Epithelial cell of esophagus (primary cell): ENCODE measurements around the gene PPP1R14B.

ENCODE experiments used
- DNase-seq: peaks from one replicate; pipeline ENCODE4 v3.0.0; 2010; ENCODE audit warnings: low read depth
- H3K4me3 ChIP-seq: 2 replicates; pipeline ENCODE4 v1.5.1; 2011; ENCODE audit warnings: mild to moderate bottlenecking, low read length, control low read depth
- TF ChIP-seq, protein P1 (sequence below): IDR thresholded peaks from 2 replicates; pipeline ENCODE4 v1.5.1; 2011; ENCODE audit warnings: low read depth, mild to moderate bottlenecking, low read length, control low read depth, inconsistent platforms; ENCODE audit not compliant: insufficient read depth; ENCODE audit errors: missing control alignments

The PPP1R14B gene

GRCh38 chr11:64222651-64223000 lies 24.1 kb downstream of the PPP1R14B start:
- TF ChIP-seq, protein P1, sequence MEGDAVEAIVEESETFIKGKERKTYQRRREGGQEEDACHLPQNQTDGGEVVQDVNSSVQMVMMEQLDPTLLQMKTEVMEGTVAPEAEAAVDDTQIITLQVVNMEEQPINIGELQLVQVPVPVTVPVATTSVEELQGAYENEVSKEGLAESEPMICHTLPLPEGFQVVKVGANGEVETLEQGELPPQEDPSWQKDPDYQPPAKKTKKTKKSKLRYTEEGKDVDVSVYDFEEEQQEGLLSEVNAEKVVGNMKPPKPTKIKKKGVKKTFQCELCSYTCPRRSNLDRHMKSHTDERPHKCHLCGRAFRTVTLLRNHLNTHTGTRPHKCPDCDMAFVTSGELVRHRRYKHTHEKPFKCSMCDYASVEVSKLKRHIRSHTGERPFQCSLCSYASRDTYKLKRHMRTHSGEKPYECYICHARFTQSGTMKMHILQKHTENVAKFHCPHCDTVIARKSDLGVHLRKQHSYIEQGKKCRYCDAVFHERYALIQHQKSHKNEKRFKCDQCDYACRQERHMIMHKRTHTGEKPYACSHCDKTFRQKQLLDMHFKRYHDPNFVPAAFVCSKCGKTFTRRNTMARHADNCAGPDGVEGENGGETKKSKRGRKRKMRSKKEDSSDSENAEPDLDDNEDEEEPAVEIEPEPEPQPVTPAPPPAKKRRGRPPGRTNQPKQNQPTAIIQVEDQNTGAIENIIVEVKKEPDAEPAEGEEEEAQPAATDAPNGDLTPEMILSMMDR, result no peak
- no peak overlapping the region for H3K4me3 ChIP-seq
- DNase-seq, result no peak

DNA sequence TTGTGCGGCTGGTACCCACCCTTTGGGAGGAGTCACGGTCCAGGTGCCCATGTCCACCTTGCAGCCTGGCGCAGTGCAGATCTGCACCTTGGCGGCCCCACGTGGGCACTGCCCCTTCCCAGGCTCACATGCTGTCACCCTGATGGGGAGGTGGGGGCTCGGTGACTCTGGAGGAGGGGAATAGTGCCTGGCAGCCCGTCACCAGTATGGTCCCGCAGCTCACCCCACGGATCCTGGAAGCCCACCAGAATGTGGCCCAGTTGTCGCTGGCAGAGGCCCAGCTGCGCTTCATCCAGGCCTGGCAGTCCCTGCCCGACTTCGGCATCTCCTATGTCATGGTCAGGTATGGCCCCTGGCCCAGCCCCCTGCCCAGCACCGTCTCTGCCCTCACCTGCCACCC lies 25.9 kb downstream of the PPP1R14B start:
- TF ChIP-seq, protein P1, result no peak
- H3K4me3 ChIP-seq, result no peak overlapping the region
- DNase-seq, result no peak

GRCh38 chr11:64220271-64220670 lies 26.5 kb downstream of the PPP1R14B start:
- TF ChIP-seq, protein P1, result no peak

DNA sequence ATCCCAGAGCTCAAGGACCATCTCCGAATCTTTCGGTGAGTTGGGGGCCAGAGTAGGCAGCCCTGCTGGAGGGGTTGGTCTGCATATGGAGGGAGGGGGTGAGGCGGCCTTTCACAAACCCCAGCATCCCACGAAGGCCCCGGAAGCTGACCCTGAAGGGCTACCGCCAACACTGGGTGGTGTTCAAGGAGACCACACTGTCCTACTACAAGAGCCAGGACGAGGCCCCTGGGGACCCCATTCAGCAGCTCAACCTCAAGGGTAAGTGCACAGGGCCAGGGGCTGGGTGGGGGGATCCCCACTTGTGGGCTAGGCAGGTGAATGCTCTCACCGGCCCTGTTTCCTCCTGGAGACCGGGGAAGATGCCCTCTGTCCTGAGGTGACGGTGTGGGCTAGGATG lies 27.0 kb downstream of the PPP1R14B start:
- TF ChIP-seq, protein P1, result no peak
- no peak overlapping the region for H3K4me3 ChIP-seq
- no peak for DNase-seq

More at GRCh38 chr11:64220271-64220670, 26.5 kb downstream of the PPP1R14B start:
- DNase-seq, result no peak
- H3K4me3 ChIP-seq, result no peak overlapping the region

DNA sequence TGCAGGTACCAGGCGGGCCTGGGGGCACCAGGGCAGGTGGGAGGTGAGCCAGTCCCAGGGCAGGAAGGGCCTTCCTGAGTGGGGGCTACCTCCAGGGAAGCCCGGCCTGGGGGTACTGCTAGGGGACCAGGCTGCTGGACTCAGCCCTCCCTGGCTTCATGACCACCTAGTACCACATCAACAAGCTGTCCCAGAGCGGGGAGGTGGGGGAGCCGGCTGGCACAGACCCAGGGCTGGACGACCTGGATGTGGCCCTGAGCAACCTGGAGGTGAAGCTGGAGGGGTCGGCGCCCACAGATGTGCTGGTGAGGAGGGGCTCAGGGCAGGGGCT lies 27.4 kb downstream of the PPP1R14B start:
- DNase-seq, result no peak
- H3K4me3 ChIP-seq, result no peak overlapping the region
- TF ChIP-seq, protein P1, result no peak

- H3K4me3 ChIP-seq, result no peak overlapping the region
- TF ChIP-seq, protein P1, result no peak
Observed at GRCh38 chr11:64218628-64219353, 28.0 kb downstream of the PPP1R14B start.

GRCh38 chr11:64216879-64217278 lies 29.9 kb downstream of the PPP1R14B start:
- no peak overlapping the region for H3K4me3 ChIP-seq
- DNase-seq, result no peak
- TF ChIP-seq, protein P1, result no peak

More at GRCh38 chr11:64218628-64219353, 28.0 kb downstream of the PPP1R14B start:
- no peak for DNase-seq
